HepG2 (cell line): Measurements from ENCODE around the gene PXDC1. TPM values are rescaled to one million over a fixed set of nuclear protein-coding genes. Genes with fewer than 3 reads are reported as not detected.
A peak's percentile ranks its signal among the peaks of the same experiment; 100 is the strongest.

Source experiments
- ETV5 ChIP-seq: IDR thresholded peaks from 2 replicates; pipeline ENCODE4 v1.6.1; 2018; ENCODE audit warnings: missing biosample characterization, missing genetic modification reagents, inconsistent platforms, borderline replicate concordance
- HNRNPK ChIP-seq: fragments of 200-400 bp; formaldehyde crosslinking; IDR thresholded peaks from 2 replicates; pipeline ENCODE4 v1.6.1; 2018; ENCODE audit warnings: low read length, low read depth, moderate library complexity, mild to moderate bottlenecking; ENCODE audit not compliant: poor library complexity, severe bottlenecking
- MAFG ChIP-seq: sonication (generic); formaldehyde crosslinking; IDR thresholded peaks from 2 replicates; pipeline ENCODE4 v1.5.1; 2020; ENCODE audit warnings: mild to moderate bottlenecking, missing genetic modification reagents
- MIER3 ChIP-seq: IDR thresholded peaks from 2 replicates; pipeline ENCODE4 v1.6.1; 2016; ENCODE audit warnings: missing compliant biosample characterization, borderline replicate concordance
- MXI1 ChIP-seq: IDR thresholded peaks from 3 replicates; pipeline ENCODE4 v1.6.1; 2012; ENCODE audit warnings: low read depth, low read length, inconsistent platforms, borderline replicate concordance
- POGZ ChIP-seq: sonication (generic); formaldehyde crosslinking; IDR thresholded peaks from 2 replicates; pipeline ENCODE4 v1.4.0; 2020; ENCODE audit warnings: mild to moderate bottlenecking, missing genetic modification reagents
- XBP1 ChIP-seq: sonication (generic); formaldehyde crosslinking; IDR thresholded peaks from 2 replicates; pipeline ENCODE4 v1.5.0; 2020; ENCODE audit warnings: missing genetic modification reagents
- ZNF776 ChIP-seq: sonication (generic); formaldehyde crosslinking; IDR thresholded peaks from 2 replicates; pipeline ENCODE4 v1.4.0; 2020; ENCODE audit warnings: mild to moderate bottlenecking, missing genetic modification reagents
- ZNF891 ChIP-seq: sonication (generic); formaldehyde crosslinking; IDR thresholded peaks from 2 replicates; pipeline ENCODE4 v1.5.0; 2020; ENCODE audit warnings: mild to moderate bottlenecking, missing genetic modification reagents
- polyA plus RNA-seq, 8 experiments: library from polyadenylated mRNA; depleted of rRNA in 3 of 8; stranded (reverse) in 7 of 8; unstranded in 1 of 8; fragments of >200 nt; fragmentation: Illumina TruSeq in 4 of 8; extraction: Trizol in 4 of 8; gene quantifications; 2 replicates each; pipeline versions ENCODE4 v1.2.1 to v1.2.3, GENCODE V29; 2011 to 2016; ENCODE audit warnings: low read depth in 4 of 8, missing spikeins in 1 of 8, mixed read lengths in 1 of 8; ENCODE audit not compliant: insufficient read depth in 1 of 8
- total RNA-seq, 5 experiments: library from RNA; depleted of rRNA; stranded (reverse); fragments of >200 nt; fragmentation: Illumina TruSeq; extraction: Trizol; gene quantifications; 2 replicates each; pipeline ENCODE4 v1.2.3, GENCODE V29; 2016; ENCODE audit warnings: low read depth in 1 of 5
- TF ChIP-seq, protein P1 (sequence below): sonication (generic); formaldehyde crosslinking; IDR thresholded peaks from 2 replicates; pipeline ENCODE4 v1.4.0; 2020; ENCODE audit warnings: mild to moderate bottlenecking, missing genetic modification reagents
- TF ChIP-seq, protein P2 (sequence below): sonication (generic); formaldehyde crosslinking; IDR thresholded peaks from 2 replicates; pipeline ENCODE4 v1.8.1; 2023; ENCODE audit warnings: mild to moderate bottlenecking, missing genetic modification reagents
- TF ChIP-seq, protein P3 (sequence below): sonication (generic); formaldehyde crosslinking; IDR thresholded peaks from 2 replicates; pipeline ENCODE4 v1.4.0; 2020; ENCODE audit warnings: missing genetic modification reagents
- TF ChIP-seq, protein P4 (sequence below): sonication (generic); formaldehyde crosslinking; IDR thresholded peaks from 2 replicates; pipeline ENCODE4 v1.5.1; 2020; ENCODE audit warnings: mild to moderate bottlenecking, moderate library complexity, missing genetic modification reagents
- TF ChIP-seq, protein P5 (sequence below): sonication (generic); formaldehyde crosslinking; IDR thresholded peaks from 2 replicates; pipeline ENCODE4 v1.5.0; 2020; ENCODE audit warnings: missing genetic modification reagents

Gene PXDC1
- total and polyA plus RNA-seq, 2 of the 13 experiments (the other 11 are each of a cell fraction or from before 2014, with no cell fraction given) = 32.4 to 34.7 TPM

DNA sequence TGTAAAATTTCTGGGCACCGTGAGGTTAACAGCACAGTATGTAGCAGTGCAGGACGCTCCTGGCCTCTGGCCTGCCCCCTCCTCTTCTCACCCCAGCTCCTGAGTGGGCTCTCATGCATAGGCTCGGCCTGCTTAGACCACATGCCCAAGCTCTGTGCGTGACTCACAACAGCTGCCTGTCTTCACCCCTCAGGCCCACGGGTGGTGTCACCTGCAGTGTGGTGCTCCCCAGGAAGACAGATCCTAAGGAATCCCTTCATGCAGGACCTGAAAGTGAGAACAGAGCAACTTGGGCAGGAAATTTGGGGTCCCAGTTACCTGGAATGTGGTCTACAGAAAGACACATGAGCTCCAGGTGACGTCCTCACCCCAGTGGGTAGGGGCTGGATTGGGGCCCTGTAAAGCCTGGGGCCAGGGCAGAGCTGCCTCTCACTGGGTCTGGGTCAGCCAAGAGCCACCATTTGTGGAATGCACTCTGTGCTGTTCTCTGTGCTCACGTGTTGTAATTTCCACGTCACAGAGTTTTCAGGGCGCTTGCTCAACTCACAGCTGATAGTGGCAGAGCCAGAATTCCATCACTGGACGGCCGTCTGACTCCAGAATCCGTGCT is 37.0 kb upstream of the PXDC1 start (continued):
- TF ChIP-seq, protein P1, sequence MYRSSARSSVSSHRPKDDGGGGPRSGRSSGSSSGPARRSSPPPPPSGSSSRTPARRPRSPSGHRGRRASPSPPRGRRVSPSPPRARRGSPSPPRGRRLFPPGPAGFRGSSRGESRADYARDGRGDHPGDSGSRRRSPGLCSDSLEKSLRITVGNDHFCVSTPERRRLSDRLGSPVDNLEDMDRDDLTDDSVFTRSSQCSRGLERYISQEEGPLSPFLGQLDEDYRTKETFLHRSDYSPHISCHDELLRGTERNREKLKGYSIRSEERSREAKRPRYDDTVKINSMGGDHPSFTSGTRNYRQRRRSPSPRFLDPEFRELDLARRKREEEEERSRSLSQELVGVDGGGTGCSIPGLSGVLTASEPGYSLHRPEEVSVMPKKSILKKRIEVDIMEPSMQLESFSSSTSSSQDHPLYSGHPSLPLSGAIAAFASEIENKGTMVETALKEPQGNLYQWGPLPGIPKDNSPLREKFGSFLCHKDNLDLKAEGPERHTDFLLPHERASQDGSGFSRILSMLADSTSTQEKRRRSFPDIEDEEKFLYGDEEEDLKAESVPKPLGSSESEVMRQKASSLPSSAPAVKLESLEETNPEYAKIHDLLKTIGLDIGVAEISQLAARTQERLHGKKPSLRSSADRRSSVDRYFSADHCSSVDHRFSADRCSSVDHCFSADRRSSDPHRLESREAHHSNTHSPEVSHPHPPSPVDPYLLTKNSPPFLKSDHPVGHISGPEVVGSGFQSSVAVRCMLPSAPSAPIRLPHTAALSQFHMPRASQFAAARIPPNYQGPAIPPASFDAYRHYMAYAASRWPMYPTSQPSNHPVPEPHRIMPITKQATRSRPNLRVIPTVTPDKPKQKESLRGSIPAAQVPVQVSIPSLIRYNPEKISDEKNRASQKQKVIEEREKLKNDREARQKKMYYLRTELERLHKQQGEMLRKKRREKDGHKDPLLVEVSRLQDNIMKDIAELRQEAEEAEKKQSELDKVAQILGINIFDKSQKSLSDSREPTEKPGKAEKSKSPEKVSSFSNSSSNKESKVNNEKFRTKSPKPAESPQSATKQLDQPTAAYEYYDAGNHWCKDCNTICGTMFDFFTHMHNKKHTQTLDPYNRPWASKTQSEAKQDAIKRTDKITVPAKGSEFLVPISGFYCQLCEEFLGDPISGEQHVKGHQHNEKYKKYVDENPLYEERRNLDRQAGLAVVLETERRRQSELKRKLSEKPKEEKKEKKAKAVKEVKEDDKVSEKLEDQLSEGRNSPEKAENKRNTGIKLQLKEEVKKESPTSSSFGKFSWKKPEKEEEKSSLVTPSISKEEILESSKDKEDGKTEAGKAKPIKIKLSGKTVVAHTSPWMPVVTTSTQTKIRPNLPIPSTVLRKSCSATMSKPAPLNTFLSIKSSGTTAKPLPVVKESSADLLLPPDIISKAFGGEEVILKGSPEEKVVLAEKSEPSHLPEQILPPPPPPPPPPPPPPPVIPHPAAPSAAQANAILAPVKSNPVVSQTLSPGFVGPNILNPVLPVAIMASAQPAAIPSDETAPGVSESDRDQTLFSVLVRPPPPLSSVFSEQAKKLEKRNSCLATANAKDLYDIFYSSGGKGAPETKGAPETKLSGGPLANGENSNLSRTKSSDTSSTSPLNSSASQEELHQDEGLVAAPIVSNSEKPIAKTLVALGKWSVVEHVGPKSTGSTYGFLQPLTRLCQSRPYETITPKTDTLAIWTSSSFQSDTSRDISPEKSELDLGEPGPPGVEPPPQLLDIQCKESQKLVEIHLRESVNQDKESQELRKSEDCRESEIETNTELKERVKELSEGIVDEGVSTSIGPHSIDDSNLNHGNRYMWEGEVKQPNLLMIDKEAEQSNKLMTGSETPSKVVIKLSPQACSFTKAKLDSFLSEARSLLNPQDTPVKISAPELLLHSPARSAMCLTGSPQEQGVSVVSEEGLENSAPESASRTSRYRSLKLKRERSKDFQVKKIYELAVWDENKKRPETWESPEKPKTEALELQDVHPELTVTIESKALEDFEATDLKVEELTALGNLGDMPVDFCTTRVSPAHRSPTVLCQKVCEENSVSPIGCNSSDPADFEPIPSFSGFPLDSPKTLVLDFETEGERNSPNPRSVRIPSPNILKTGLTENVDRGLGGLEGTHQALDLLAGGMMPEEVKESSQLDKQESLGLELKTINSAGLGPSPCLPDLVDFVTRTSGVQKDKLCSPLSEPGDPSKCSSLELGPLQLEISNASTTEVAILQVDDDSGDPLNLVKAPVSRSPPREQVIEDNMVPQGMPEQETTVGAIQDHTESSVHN (CRISPR knock-in tag) = no peak
- TF ChIP-seq, protein P2, sequence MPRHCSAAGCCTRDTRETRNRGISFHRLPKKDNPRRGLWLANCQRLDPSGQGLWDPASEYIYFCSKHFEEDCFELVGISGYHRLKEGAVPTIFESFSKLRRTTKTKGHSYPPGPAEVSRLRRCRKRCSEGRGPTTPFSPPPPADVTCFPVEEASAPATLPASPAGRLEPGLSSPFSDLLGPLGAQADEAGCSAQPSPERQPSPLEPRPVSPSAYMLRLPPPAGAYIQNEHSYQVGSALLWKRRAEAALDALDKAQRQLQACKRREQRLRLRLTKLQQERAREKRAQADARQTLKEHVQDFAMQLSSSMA (CRISPR knock-in tag) = peak; percentile 76; the same call in 1 of the 2 replicates
- TF ChIP-seq ETV5 (CRISPR knock-in tag) (no peak), POGZ (CRISPR knock-in tag) (no peak), MIER3 (no peak), ZNF891 (CRISPR knock-in tag) (peak; percentile 76; the same call in 1 of the 2 replicates), MXI1 (peak; percentile 28; the same call in 1 of the 3 replicates), XBP1 (CRISPR knock-in tag) (no peak), MAFG (CRISPR knock-in tag) (no peak), ZNF776 (CRISPR knock-in tag) (0 out of 2 replicates have a peak, but pooled peaks have one; percentile 55), HNRNPK (no peak)
- TF ChIP-seq, protein P3, sequence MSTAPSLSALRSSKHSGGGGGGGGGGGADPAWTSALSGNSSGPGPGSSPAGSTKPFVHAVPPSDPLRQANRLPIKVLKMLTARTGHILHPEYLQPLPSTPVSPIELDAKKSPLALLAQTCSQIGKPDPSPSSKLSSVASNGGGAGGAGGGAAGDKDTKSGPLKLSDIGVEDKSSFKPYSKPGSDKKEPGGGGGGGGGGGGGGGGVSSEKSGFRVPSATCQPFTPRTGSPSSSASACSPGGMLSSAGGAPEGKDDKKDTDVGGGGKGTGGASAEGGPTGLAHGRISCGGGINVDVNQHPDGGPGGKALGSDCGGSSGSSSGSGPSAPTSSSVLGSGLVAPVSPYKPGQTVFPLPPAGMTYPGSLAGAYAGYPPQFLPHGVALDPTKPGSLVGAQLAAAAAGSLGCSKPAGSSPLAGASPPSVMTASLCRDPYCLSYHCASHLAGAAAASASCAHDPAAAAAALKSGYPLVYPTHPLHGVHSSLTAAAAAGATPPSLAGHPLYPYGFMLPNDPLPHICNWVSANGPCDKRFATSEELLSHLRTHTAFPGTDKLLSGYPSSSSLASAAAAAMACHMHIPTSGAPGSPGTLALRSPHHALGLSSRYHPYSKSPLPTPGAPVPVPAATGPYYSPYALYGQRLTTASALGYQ (CRISPR knock-in tag) = no peak; the same call in 1 of the 2 replicates
- TF ChIP-seq, protein P4, sequence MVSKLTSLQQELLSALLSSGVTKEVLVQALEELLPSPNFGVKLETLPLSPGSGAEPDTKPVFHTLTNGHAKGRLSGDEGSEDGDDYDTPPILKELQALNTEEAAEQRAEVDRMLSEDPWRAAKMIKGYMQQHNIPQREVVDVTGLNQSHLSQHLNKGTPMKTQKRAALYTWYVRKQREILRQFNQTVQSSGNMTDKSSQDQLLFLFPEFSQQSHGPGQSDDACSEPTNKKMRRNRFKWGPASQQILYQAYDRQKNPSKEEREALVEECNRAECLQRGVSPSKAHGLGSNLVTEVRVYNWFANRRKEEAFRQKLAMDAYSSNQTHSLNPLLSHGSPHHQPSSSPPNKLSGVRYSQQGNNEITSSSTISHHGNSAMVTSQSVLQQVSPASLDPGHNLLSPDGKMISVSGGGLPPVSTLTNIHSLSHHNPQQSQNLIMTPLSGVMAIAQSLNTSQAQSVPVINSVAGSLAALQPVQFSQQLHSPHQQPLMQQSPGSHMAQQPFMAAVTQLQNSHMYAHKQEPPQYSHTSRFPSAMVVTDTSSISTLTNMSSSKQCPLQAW (CRISPR knock-in tag) = no peak
- TF ChIP-seq, protein P5, sequence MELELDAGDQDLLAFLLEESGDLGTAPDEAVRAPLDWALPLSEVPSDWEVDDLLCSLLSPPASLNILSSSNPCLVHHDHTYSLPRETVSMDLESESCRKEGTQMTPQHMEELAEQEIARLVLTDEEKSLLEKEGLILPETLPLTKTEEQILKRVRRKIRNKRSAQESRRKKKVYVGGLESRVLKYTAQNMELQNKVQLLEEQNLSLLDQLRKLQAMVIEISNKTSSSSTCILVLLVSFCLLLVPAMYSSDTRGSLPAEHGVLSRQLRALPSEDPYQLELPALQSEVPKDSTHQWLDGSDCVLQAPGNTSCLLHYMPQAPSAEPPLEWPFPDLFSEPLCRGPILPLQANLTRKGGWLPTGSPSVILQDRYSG (CRISPR knock-in tag) = no peak
